NB4 (cell line): ENCODE measurements around the gene ZNF222.

Source experiments
- DNase-seq: peaks from one replicate; pipeline ENCODE4 v3.0.0; 2010; ENCODE audit warnings: low read depth
- H3K4me3 ChIP-seq: one replicate; pipeline ENCODE4 v1.5.1; 2011; ENCODE audit warnings: mild to moderate bottlenecking, low read depth, low read length, moderate library complexity
- MYC ChIP-seq: IDR thresholded peaks from 2 replicates; pipeline ENCODE4 v1.6.1; 2011; ENCODE audit warnings: low read depth, low read length
- POLR2A ChIP-seq: IDR thresholded peaks from 2 replicates; pipeline ENCODE4 v1.6.1; 2011; ENCODE audit warnings: mild to moderate bottlenecking; ENCODE audit not compliant: insufficient read length; ENCODE audit errors: extremely low read depth
- TF ChIP-seq, protein P1 (sequence below): IDR thresholded peaks from 2 replicates; pipeline ENCODE4 v1.6.1; 2011; ENCODE audit warnings: low read depth, low read length
- TF ChIP-seq, protein P2 (sequence below): IDR thresholded peaks from one replicate; pipeline ENCODE4 v1.5.1; 2012; ENCODE audit warnings: low read depth, low read length

The ZNF222 gene

GRCh38 chr19:44059229-44059628 lies 34.0 kb downstream of the ZNF222 start:
- no peak for TF ChIP-seq MYC
- TF ChIP-seq, protein P1, sequence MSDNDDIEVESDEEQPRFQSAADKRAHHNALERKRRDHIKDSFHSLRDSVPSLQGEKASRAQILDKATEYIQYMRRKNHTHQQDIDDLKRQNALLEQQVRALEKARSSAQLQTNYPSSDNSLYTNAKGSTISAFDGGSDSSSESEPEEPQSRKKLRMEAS = no peak
- no peak for DNase-seq
- H3K4me3 ChIP-seq = no peak overlapping the region

- DNase-seq = no peak
- TF ChIP-seq, protein P2, sequence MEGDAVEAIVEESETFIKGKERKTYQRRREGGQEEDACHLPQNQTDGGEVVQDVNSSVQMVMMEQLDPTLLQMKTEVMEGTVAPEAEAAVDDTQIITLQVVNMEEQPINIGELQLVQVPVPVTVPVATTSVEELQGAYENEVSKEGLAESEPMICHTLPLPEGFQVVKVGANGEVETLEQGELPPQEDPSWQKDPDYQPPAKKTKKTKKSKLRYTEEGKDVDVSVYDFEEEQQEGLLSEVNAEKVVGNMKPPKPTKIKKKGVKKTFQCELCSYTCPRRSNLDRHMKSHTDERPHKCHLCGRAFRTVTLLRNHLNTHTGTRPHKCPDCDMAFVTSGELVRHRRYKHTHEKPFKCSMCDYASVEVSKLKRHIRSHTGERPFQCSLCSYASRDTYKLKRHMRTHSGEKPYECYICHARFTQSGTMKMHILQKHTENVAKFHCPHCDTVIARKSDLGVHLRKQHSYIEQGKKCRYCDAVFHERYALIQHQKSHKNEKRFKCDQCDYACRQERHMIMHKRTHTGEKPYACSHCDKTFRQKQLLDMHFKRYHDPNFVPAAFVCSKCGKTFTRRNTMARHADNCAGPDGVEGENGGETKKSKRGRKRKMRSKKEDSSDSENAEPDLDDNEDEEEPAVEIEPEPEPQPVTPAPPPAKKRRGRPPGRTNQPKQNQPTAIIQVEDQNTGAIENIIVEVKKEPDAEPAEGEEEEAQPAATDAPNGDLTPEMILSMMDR = no peak
Measured at GRCh38 chr19:44061038-44061437, 35.9 kb downstream of the ZNF222 start.

GRCh38 chr19:44066305-44066704 lies 41.1 kb downstream of the ZNF222 start:
- H3K4me3 ChIP-seq = no peak overlapping the region
- TF ChIP-seq, protein P2 = no peak
- TF ChIP-seq MYC (no peak), POLR2A (no peak)
- TF ChIP-seq, protein P1 = no peak
- no peak for DNase-seq

More at GRCh38 chr19:44061038-44061437, 35.9 kb downstream of the ZNF222 start:
- no peak overlapping the region for H3K4me3 ChIP-seq

GRCh38 chr19:44069415-44069814 lies 44.2 kb downstream of the ZNF222 start:
- no peak overlapping the region for H3K4me3 ChIP-seq
- TF ChIP-seq POLR2A (no peak), MYC (no peak)
- TF ChIP-seq, protein P1 = no peak
- TF ChIP-seq, protein P2 = no peak
- DNase-seq = no peak

- DNase-seq = peak; percentile 90
- TF ChIP-seq, protein P1 = no peak
- TF ChIP-seq MYC (no peak), POLR2A (no peak)
- TF ChIP-seq, protein P2 = no peak
- H3K4me3 ChIP-seq = peak within 1 kb of the TSS; percentile 77
Measured at GRCh38 chr19:44071824-44072542, 46.8 kb downstream of the ZNF222 start, which contains the start of gene ZNF284. TSS of gene ZNF284 (plus strand) at chr19:44072159. CDS start at chr19:44076390, 4,231 bp downstream.

DNA sequence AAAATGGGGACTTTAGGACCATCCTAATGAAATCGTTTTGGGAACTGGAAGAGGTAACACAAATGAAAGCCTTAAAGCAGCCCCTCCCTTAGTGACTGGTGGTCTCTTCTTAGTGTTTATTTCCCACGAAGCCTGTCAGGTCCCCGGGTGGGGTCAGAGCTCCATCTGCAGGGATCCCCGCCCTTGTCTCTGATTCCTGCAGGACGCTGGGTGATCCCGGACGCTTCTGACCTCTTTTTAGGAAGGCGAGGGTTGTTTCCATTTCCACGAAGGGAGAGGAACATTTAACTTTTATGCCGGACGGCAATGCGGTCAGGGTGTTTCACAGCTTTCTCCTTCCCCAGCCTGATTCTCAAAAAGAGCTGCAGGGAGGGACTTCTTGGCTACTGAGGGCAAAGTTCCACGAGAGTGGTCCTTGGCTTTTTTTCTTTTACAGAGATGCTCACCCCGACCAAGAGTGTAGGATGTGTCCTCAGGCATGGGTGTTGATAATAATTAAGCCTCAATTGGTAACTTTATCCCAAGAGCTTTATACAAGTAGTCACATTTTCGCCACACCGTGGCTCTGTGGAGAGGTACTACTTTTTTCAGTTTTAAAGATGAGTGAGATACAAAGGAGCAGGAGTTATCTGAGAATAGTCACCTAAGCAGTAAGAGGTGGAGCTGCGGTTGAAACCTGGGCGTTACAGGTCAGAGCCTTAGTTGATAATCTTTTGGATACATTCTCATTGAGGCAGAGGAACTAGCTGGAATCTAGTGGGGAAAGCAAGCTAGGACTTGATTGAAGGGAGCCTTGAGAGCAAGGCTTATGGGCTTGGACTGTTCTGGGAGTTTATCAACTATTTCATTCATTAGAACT lies 47.6 kb downstream of the ZNF222 start:
- TF ChIP-seq, protein P1 = no peak
- TF ChIP-seq MYC = no peak
- peak; percentile 7 for DNase-seq
- H3K4me3 ChIP-seq = peak overlapping the region; percentile 77
